RPMI8226 (cell line): Measurements from ENCODE around the gene TRIM77.
"Not testable (repeated sequence)": the region's sequence is repeated elsewhere in the genome, so short reads cannot be mapped to it uniquely, and the experiment has no call there.

Experiments used
- DNase-seq: peaks from one replicate; pipeline ENCODE4 v3.0.0-alpha.2; 2015

The TRIM77 gene

GRCh38 chr11:89709999-89710398 lies at the start of gene TRIM77:
TRIM77 (plus strand) TSS chr11:89710299; CDS start chr11:89710299, 0 bp downstream.
- DNase-seq: not testable (repeated sequence)

GRCh38 chr11:89667001-89667400 lies 43.1 kb upstream of the TRIM77 start:
- no peak for DNase-seq

GRCh38 chr11:89668158-89668557 lies 41.9 kb upstream of the TRIM77 start:
- DNase-seq: not testable (repeated sequence)

- DNase-seq: not testable (repeated sequence)
Observed at GRCh38 chr11:89669586-89669985, 40.5 kb upstream of the TRIM77 start.

- DNase-seq: not testable (repeated sequence)
Observed at GRCh38 chr11:89669993-89670669, 40.0 kb upstream of the TRIM77 start.

GRCh38 chr11:89672547-89672946 lies 37.6 kb upstream of the TRIM77 start:
- DNase-seq: not testable (repeated sequence)

GRCh38 chr11:89673380-89673779 lies 36.7 kb upstream of the TRIM77 start:
- not testable (repeated sequence) for DNase-seq

- DNase-seq: not testable (repeated sequence)
Observed at GRCh38 chr11:89675383-89675782, 34.7 kb upstream of the TRIM77 start.

GRCh38 chr11:89675948-89676347 lies 34.2 kb upstream of the TRIM77 start:
- not testable (repeated sequence) for DNase-seq

- DNase-seq: not testable (repeated sequence)
Observed at GRCh38 chr11:89707080-89707479, 3.0 kb upstream of the TRIM77 start.

- not testable (repeated sequence) for DNase-seq
Observed at GRCh38 chr11:89724866-89725498, 14.9 kb downstream of the TRIM77 start.

- DNase-seq: not testable (repeated sequence)
Observed at GRCh38 chr11:89730215-89730614, 20.1 kb downstream of the TRIM77 start.

GRCh38 chr11:89736566-89736965 lies 26.5 kb downstream of the TRIM77 start:
- no peak for DNase-seq

- no peak for DNase-seq
Observed at GRCh38 chr11:89737116-89737515, 27.0 kb downstream of the TRIM77 start.

- DNase-seq: not testable (repeated sequence)
Observed at GRCh38 chr11:89741406-89741805, 31.3 kb downstream of the TRIM77 start.

- DNase-seq: not testable (repeated sequence)
Observed at GRCh38 chr11:89744158-89744557, 34.1 kb downstream of the TRIM77 start.

GRCh38 chr11:89750822-89751221 lies 40.7 kb downstream of the TRIM77 start:
- DNase-seq: not testable (repeated sequence)
